ENCODE measurements around the gene MBTPS1.

The MBTPS1 gene

GRCh38 chr16:84038469-84038868 lies 78.3 kb downstream of the MBTPS1 start:
- no peak for DNase-seq (ENCODE audit: low read depth)
- TF ChIP-seq CTCF (conservative IDR thresholded peaks at IDR 0.05; ENCODE audit: control insufficient read depth, insufficient read depth, low read depth, low read length): no peak
- H3K4me3 ChIP-seq (ENCODE audit: control insufficient read depth, low read depth, low read length): no peak overlapping the region

- no peak for DNase-seq (ENCODE audit: low read depth)
- no peak for TF ChIP-seq CTCF (conservative IDR thresholded peaks at IDR 0.05; ENCODE audit: control insufficient read depth, insufficient read depth, low read depth, low read length)
Observed at GRCh38 chr16:84036982-84037425, 79.7 kb downstream of the MBTPS1 start.

DNA sequence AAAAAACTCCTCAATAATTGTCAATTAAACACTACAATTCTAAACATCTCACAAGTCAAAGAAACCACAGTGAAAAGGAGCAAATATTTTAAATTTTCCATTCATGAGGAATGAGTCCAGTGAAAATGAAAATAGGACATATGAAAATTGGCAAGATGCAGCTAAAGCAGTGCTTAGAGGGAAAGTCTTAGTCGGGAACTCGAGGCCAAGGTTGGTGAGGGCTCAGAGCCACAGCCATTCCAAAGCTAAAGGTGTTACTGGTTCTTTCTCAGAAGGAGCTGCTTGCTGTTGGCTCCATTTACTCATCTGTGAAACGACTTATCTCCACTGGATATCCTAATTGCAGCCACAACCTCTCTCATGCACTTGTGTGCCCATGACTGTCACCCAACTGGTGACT lies 80.6 kb downstream of the MBTPS1 start:
- DNase-seq (ENCODE audit: low read depth): no peak
- TF ChIP-seq CTCF (conservative IDR thresholded peaks at IDR 0.05; ENCODE audit: control insufficient read depth, insufficient read depth, low read depth, low read length): no peak
- no peak overlapping the region for H3K4me3 ChIP-seq (ENCODE audit: control insufficient read depth, low read depth, low read length)

More at GRCh38 chr16:84036982-84037425, 79.7 kb downstream of the MBTPS1 start:
- no peak overlapping the region for H3K4me3 ChIP-seq (ENCODE audit: control insufficient read depth, low read depth, low read length)

- no peak overlapping the region for H3K4me3 ChIP-seq (ENCODE audit: control insufficient read depth, low read depth, low read length)
- no peak for DNase-seq (ENCODE audit: low read depth)
- TF ChIP-seq CTCF (conservative IDR thresholded peaks at IDR 0.05; ENCODE audit: control insufficient read depth, insufficient read depth, low read depth, low read length): no peak
Observed at GRCh38 chr16:84034516-84034915, 82.2 kb downstream of the MBTPS1 start.

- H3K4me3 ChIP-seq (ENCODE audit: control insufficient read depth, low read depth, low read length): no peak overlapping the region
- DNase-seq (ENCODE audit: low read depth): no peak
- no peak for TF ChIP-seq CTCF (conservative IDR thresholded peaks at IDR 0.05; ENCODE audit: control insufficient read depth, insufficient read depth, low read depth, low read length)
Observed at GRCh38 chr16:84033251-84034195, 83.2 kb downstream of the MBTPS1 start.

DNA sequence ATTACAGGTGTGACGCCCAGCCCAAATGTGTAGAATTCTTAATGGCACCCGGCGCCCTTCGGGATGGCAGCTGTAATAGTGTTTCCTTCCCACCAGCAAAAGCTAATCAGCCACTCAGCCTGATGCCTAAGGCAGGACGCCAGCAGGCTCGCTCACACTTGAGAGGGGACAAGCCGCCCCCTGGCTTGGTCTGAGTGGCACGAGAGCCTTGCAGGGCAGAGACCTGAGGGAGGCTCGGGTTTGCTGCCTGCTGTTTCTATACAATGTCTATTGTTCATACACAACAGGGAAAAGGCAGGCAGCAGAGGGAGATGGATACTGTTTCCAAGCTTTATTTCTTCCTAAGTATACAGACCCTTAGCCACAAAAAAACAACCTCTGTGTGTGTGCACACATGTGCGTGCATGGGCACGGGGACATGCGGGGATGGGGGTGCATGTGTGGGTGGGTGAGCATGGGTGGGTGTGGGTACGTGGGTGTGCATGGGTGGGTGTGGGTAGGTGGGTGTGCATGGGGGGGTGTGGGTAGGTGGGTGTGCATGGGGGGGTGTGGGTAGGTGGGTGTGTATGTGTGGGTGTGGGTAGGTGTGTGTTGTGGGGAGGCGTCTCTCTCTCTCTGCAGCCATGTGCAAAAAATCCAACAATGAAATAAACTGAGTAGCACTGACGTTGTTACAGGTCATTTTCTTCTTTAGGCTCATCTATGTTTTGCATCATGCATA lies 84.1 kb downstream of the MBTPS1 start:
- no peak overlapping the region for H3K4me3 ChIP-seq (ENCODE audit: control insufficient read depth, low read depth, low read length)
- no peak for DNase-seq (ENCODE audit: low read depth)
- no peak for TF ChIP-seq CTCF (conservative IDR thresholded peaks at IDR 0.05; ENCODE audit: control insufficient read depth, insufficient read depth, low read depth, low read length)

Data from fibroblast of mammary gland (primary cell).